Activated CD4-positive, alpha-beta T cell treated with anti-CD3 and anti-CD28 coated beads for 36 hours (primary cell): ENCODE data around the gene WDR74. TPM values are rescaled to one million over a fixed set of nuclear protein-coding genes. Genes with fewer than 3 reads are reported as not detected.

ENCODE experiments used
- ATAC-seq: fragments of 200-7000 bp; cut with Tn5 transposase; one replicate; pipeline ENCODE4 v1.10.0; 2021; ENCODE audit warnings: mild to moderate bottlenecking, moderate library complexity
- CTCF ChIA-PET: fragments of 350-600 bp; sonication (Branson Sonifier 250); formaldehyde crosslinking; loops from one replicate; lab custom pipeline; 2021; ENCODE audit warnings: antibody characterized with exemption; lab: Charles Lee
- POLR2A ChIA-PET: fragments of 350-600 bp; sonication (Branson Sonifier 250); formaldehyde crosslinking; loops from one replicate; lab custom pipeline; 2021; ENCODE audit warnings: antibody characterized with exemption, inconsistent platforms; lab: Charles Lee
- DNase-seq: peaks from one replicate; pipeline ENCODE4 v3.0.0-alpha.2; 2020
- H3K27ac Mint-ChIP-seq: one replicate; pipeline ENCODE4 v1.8.0; 2021; ENCODE audit warnings: mixed read lengths
- H3K27me3 Mint-ChIP-seq: one replicate; pipeline ENCODE4 v1.8.0; 2021; ENCODE audit warnings: mixed read lengths
- H3K36me3 Mint-ChIP-seq: one replicate; pipeline ENCODE4 v1.8.0; 2021; ENCODE audit warnings: low read depth, mixed read lengths
- H3K4me1 Mint-ChIP-seq: one replicate; pipeline ENCODE4 v1.8.0; 2021; ENCODE audit warnings: mixed read lengths
- H3K4me3 Mint-ChIP-seq: one replicate; pipeline ENCODE4 v1.8.0; 2021; ENCODE audit warnings: mild to moderate bottlenecking, moderate library complexity, mixed read lengths
- H3K9me3 Mint-ChIP-seq: one replicate; pipeline ENCODE4 v1.8.0; 2021; ENCODE audit warnings: low read depth, mixed read lengths
- intact Hi-C, 2 experiments: fragments of 100-400 bp; cut with DNase I in 1 of 2; cut with micrococcal nuclease in 1 of 2; formaldehyde crosslinking; loops; one replicate each; pipeline versions ENCODE4 v1.14.2 to v1.15.1; 2022 to 2024; cut with DNase I, micrococcal nuclease
- total RNA-seq, 2 experiments: library from RNA; stranded (reverse); gene quantifications; one replicate each; pipeline ENCODE4 v1.2.3, GENCODE V29; 2021

Gene WDR74
- 10 to 100 TPM; 83.1 to 93.1 TPM for total RNA-seq

GRCh38 chr11:62839050-62839945 lies at the start of gene WDR74:
WDR74 (minus strand) TSS chr11:62839590; CDS start chr11:62839570, 20 bp downstream.
- no peaks in the 10 kb centered on the region for H3K27me3 Mint-ChIP-seq
- ChIA-PET CTCF (interaction anchor here (0.6 to 2.6 kb wide), 4 partner anchors 11 to 150 kb away, joined by 3 to 12 read pairs (median 4); partner anchors contain the start of genes LRRN4CL, SLC3A2 and TMEM179B), POLR2A (interaction anchor here (0.6 to 3.4 kb wide), 19 partner anchors 7 to 1801 kb away, joined by 3 to 383 read pairs (median 15); partner anchors contain the start of genes C11orf98, CSKMT, HNRNPUL2 and SLC3A2)
- H3K27ac Mint-ChIP-seq, result no peak within 1 kb of the TSS
- ATAC-seq (peak; percentile 46), DNase-seq (peak; percentile 96)
- H3K9me3 Mint-ChIP-seq, result no peaks in the 10 kb centered on the region
- intact Hi-C loops, result loop anchor here (1.0 kb wide), 5 partner anchors 8 to 68 kb away; partner anchors contain the start of genes NXF1 (in 2 of the 2), TAF6L (in 1 of the 2) and TMEM179B (in 1 of the 2)
- peaks cover 33% of the 10 kb centered on the region for H3K4me1 Mint-ChIP-seq
- H3K4me3 Mint-ChIP-seq, result no peak within 1 kb of the TSS
- peaks cover 27% of the 10 kb centered on the region for H3K36me3 Mint-ChIP-seq

GRCh38 chr11:62889126-62889483 lies 49.7 kb upstream of the WDR74 start:
- H3K4me3 Mint-ChIP-seq, result no peak overlapping the region
- ATAC-seq (peak; percentile 14), DNase-seq (no peak)
- ChIA-PET CTCF (interaction anchor here (1.6 kb wide), 1 partner anchor 17 kb away, joined by 8 read pairs; no protein-coding TSS in a partner anchor), POLR2A (interaction anchor here (0.6 to 1.6 kb wide), 5 partner anchors 8 to 943 kb away, joined by 3 to 13 read pairs (median 5); partner anchors contain the start of genes SLC3A2 and TUT1)
- intact Hi-C loops, result loop anchor here in 1 of 2 experiments (10.0 kb wide), 3 partner anchors 464 to 1416 kb away; partner anchors contain the start of genes CATSPERZ, ESRRA and STIP1
- H3K27ac Mint-ChIP-seq, result peak overlapping the region; percentile 20
- H3K27me3 Mint-ChIP-seq, result no peaks in the 10 kb centered on the region
- H3K9me3 Mint-ChIP-seq, result no peaks in the 10 kb centered on the region
- H3K36me3 Mint-ChIP-seq, result peaks cover 54% of the 10 kb centered on the region
- H3K4me1 Mint-ChIP-seq, result peaks cover 30% of the 10 kb centered on the region

- Mint-ChIP-seq H3K27me3 (no peaks in the 10 kb centered on the region), H3K4me3 (no peak overlapping the region), H3K4me1 (peaks cover 37% of the 10 kb centered on the region), H3K36me3 (peaks cover 61% of the 10 kb centered on the region), H3K27ac (peak overlapping the region; percentile 5), H3K9me3 (no peaks in the 10 kb centered on the region)
- no peak for DNase-seq
- intact Hi-C loops, result loop anchor here in 1 of 2 experiments (10.0 kb wide), 3 partner anchors 464 to 1416 kb away; partner anchors contain the start of genes CATSPERZ, ESRRA and STIP1
- CTCF ChIA-PET, result interaction anchor here (1.3 kb wide), 1 partner anchor 17 kb away, joined by 4 read pairs; no protein-coding TSS in a partner anchor
- POLR2A ChIA-PET, result no interaction called here
- no peak for ATAC-seq
Observed at GRCh38 chr11:62888406-62888805, 49.0 kb upstream of the WDR74 start.

GRCh38 chr11:62885137-62885750 lies 45.9 kb upstream of the WDR74 start:
- peaks cover 90% of the 10 kb centered on the region for H3K36me3 Mint-ChIP-seq
- DNase-seq, result no peak
- peaks cover 45% of the 10 kb centered on the region for H3K4me1 Mint-ChIP-seq
- intact Hi-C loops, result loop anchor here in 1 of 2 experiments (10.0 kb wide), 3 partner anchors 460 to 1420 kb away; partner anchors contain the start of genes CATSPERZ, ESRRA and STIP1
- H3K27me3 Mint-ChIP-seq, result no peaks in the 10 kb centered on the region
- no peak for ATAC-seq
- no peaks in the 10 kb centered on the region for H3K9me3 Mint-ChIP-seq
- POLR2A ChIA-PET, result interaction anchor here (0.8 to 4.7 kb wide), 5 partner anchors 9 to 45 kb away, joined by 3 to 71 read pairs (median 4); partner anchors contain the start of gene WDR74
- H3K4me3 Mint-ChIP-seq, result peak overlapping the region; percentile 99
- peak overlapping the region; percentile 58 for H3K27ac Mint-ChIP-seq
- CTCF ChIA-PET, result interaction anchor here (1.0 to 2.2 kb wide), 5 partner anchors 19 to 545 kb away, joined by 3 to 14 read pairs (median 3); no protein-coding TSS in a partner anchor

- H3K27ac Mint-ChIP-seq, result peak overlapping the region; percentile 100
- H3K9me3 Mint-ChIP-seq, result no peaks in the 10 kb centered on the region
- intact Hi-C loops, result loop anchor here in 1 of 2 experiments (10.0 kb wide), 3 partner anchors 459 to 1421 kb away; partner anchors contain the start of genes CATSPERZ, ESRRA and STIP1
- H3K27me3 Mint-ChIP-seq, result no peaks in the 10 kb centered on the region
- ATAC-seq (no peak), DNase-seq (no peak)
- peaks cover 89% of the 10 kb centered on the region for H3K36me3 Mint-ChIP-seq
- peak overlapping the region; percentile 99 for H3K4me3 Mint-ChIP-seq
- peaks cover 52% of the 10 kb centered on the region for H3K4me1 Mint-ChIP-seq
- ChIA-PET POLR2A (interaction anchor here (0.7 to 6.1 kb wide), 4 partner anchors 16 to 292 kb away, joined by 3 to 71 read pairs (median 34); partner anchors contain the start of genes TUT1 and WDR74), CTCF (interaction anchor here (0.7 to 1.8 kb wide), 7 partner anchors 10 to 134 kb away, joined by 3 to 5 read pairs (median 4); no protein-coding TSS in a partner anchor)
Observed at GRCh38 chr11:62883673-62884072, 44.3 kb upstream of the WDR74 start.

- Mint-ChIP-seq H3K4me1 (peaks cover 52% of the 10 kb centered on the region), H3K36me3 (peaks cover 83% of the 10 kb centered on the region), H3K4me3 (peak overlapping the region; percentile 99), H3K27ac (peak overlapping the region; percentile 100), H3K9me3 (no peaks in the 10 kb centered on the region), H3K27me3 (no peaks in the 10 kb centered on the region)
- ChIA-PET CTCF (interaction anchor here (0.5 to 2.6 kb wide), 10 partner anchors 7 to 125 kb away, joined by 3 to 10 read pairs (median 4); partner anchors contain the start of gene TAF6L), POLR2A (interaction anchor here (4.7 to 6.1 kb wide), 2 partner anchors 28 to 42 kb away, joined by 65 to 71 read pairs; partner anchors contain the start of gene WDR74)
- ATAC-seq, result no peak
- intact Hi-C loops, result loop anchor here in 1 of 2 experiments (10.0 kb wide), 3 partner anchors 458 to 1422 kb away; partner anchors contain the start of genes CATSPERZ, ESRRA and STIP1
- no peak for DNase-seq
Observed at GRCh38 chr11:62882788-62883501, 43.6 kb upstream of the WDR74 start.

GRCh38 chr11:62882431-62882749 lies 43.0 kb upstream of the WDR74 start:
- DNase-seq, result no peak
- ATAC-seq, result no peak
- Mint-ChIP-seq H3K27me3 (no peaks in the 10 kb centered on the region), H3K36me3 (peaks cover 82% of the 10 kb centered on the region), H3K9me3 (no peaks in the 10 kb centered on the region), H3K4me1 (peaks cover 52% of the 10 kb centered on the region), H3K27ac (peak overlapping the region; percentile 100), H3K4me3 (peak overlapping the region; percentile 99)
- ChIA-PET POLR2A (interaction anchor here (1.4 to 6.1 kb wide), 3 partner anchors 27 to 281 kb away, joined by 4 to 71 read pairs (median 65); partner anchors contain the start of genes MTA2 and WDR74), CTCF (interaction anchor here (1.1 to 2.6 kb wide), 10 partner anchors 8 to 113 kb away, joined by 3 to 17 read pairs (median 4); partner anchors contain the start of gene TAF6L)
- intact Hi-C loops, result loop anchor here in 1 of 2 experiments (10.0 kb wide), 3 partner anchors 458 to 1422 kb away; partner anchors contain the start of genes CATSPERZ, ESRRA and STIP1

- H3K4me1 Mint-ChIP-seq, result peaks cover 48% of the 10 kb centered on the region
- ChIA-PET POLR2A (interaction anchor here (0.6 to 6.1 kb wide), 21 partner anchors 8 to 330 kb away, joined by 3 to 71 read pairs (median 5); partner anchors contain the start of genes C11orf98, EEF1G, HNRNPUL2 and MTA2), CTCF (interaction anchor here (0.6 to 2.6 kb wide), 16 partner anchors 8 to 457 kb away, joined by 3 to 17 read pairs (median 4); partner anchors contain the start of genes EEF1G, LBHD1, TAF6L and TMEM179B)
- H3K4me3 Mint-ChIP-seq, result peak overlapping the region; percentile 99
- H3K27ac Mint-ChIP-seq, result peak overlapping the region; percentile 100
- peak; percentile 98 for DNase-seq
- intact Hi-C loops, result loop anchor here (1.0 to 10.0 kb wide), 19 partner anchors 26 to 1423 kb away; partner anchors contain the start of genes HNRNPUL2 (in 2 of the 2), NXF1 (in 2 of the 2), ATL3 (in 1 of the 2) and CATSPERZ (in 1 of the 2)
- peaks cover 82% of the 10 kb centered on the region for H3K36me3 Mint-ChIP-seq
- H3K9me3 Mint-ChIP-seq, result no peaks in the 10 kb centered on the region
- peak; percentile 65 for ATAC-seq
- H3K27me3 Mint-ChIP-seq, result no peaks in the 10 kb centered on the region
Observed at GRCh38 chr11:62881579-62882430, 42.4 kb upstream of the WDR74 start.
